Measurements from ENCODE around the gene EXOSC2. TPM values are rescaled to one million over a fixed set of nuclear protein-coding genes. Genes with fewer than 3 reads are reported as not detected.

The EXOSC2 gene
- total RNA-seq, 1 experiment from 2014 or later: 49.5 TPM

- Histone ChIP-seq H3K27ac (no peak overlapping the region), H3K79me2 (ENCODE audit: low read depth) (peaks cover 24% of the 10 kb centered on the region; the same call in 1 of the 2 replicates), H2AFZ (no peak overlapping the region), H3K9me2 (ENCODE audit: insufficient read depth) (no peaks in the 10 kb centered on the region), H3K4me3 (no peak overlapping the region), H3K36me3 (ENCODE audit: low read depth) (no peaks in the 10 kb centered on the region), H3K9me3 (ENCODE audit: insufficient read depth, low read depth) (no peaks in the 10 kb centered on the region), H3F3A (ENCODE audit: insufficient read depth, low read depth) (no peaks in the 10 kb centered on the region), H3K4me1 (replicated peaks; ENCODE audit: insufficient read depth) (peaks cover 7% of the 10 kb centered on the region), H3K27me3 (ENCODE audit: insufficient read depth, low read depth) (no peaks in the 10 kb centered on the region), H3K4me2 (no peak overlapping the region), H4K20me1 (ENCODE audit: insufficient read depth) (peaks cover 2% of the 10 kb centered on the region; the same call in 1 of the 2 replicates)
- BruUV-seq (replicated peaks): no TSS peak
- intact Hi-C loops (cut with micrococcal nuclease; ENCODE audit: unreplicated experiment): no loop called here
- TF ChIP-seq EZH2 (IDR thresholded peaks at IDR 0.05; ENCODE audit: low read depth) (no peak), CTCF (conservative IDR thresholded peaks at IDR 0.05) (no peak)
- ChIA-PET CTCF (interaction anchor here (0.8 kb wide), 1 partner anchor 127 kb away, joined by 4 read pairs; no protein-coding TSS in a partner anchor), POLR2A (ENCODE audit: unreplicated experiment) (interaction anchor here (0.7 kb wide), 1 partner anchor 123 kb away, joined by 3 read pairs; no protein-coding TSS in a partner anchor)
- no peak for DNase-seq
These were observed 45.5 kb downstream of the EXOSC2 start for GRCh38 chr9:130739081-130739480.

DNA sequence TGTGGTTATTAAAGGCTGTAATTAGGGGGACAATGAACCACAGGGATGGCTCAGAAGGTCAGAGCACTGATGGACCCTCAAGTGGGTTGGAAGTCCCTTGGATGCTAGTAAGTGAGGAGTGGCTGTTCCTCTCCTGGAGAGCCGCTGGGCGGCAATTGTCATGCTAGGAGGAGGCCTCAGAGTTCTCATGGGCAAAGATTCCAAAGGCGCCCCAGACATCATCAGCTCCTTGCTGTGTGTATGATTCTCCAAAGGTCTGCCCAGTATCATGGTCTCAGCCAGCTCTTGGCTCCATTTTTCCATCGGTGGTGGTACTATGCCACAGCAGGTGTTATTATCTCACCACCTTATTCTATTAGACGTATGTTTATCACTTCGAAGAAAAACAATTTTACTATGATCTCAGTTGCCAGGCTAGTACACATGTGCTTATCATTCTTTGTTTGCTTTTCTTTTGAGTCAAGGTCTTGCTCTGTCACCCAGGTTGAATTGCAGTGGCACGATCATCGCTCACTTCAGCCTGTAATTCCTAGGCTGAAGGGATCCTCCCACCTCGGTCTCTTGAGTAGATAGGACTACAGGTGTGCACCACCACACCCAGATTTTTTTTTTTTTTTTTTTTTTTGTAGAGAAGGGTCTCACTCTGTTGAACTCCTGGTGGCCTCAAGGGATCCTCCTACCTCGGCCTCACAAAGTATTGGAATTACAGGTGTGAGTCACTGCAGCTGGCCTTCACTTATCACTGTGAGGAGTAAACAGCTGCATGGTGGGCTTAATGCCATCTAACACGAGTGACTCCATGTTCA lies 46.8 kb downstream of the EXOSC2 start:
- Histone ChIP-seq H3K4me3 (no peak overlapping the region), H3K27ac (no peak overlapping the region), H3F3A (ENCODE audit: insufficient read depth, low read depth) (no peaks in the 10 kb centered on the region), H4K20me1 (ENCODE audit: insufficient read depth) (no peaks in the 10 kb centered on the region; the same call in 1 of the 2 replicates), H3K36me3 (ENCODE audit: low read depth) (no peaks in the 10 kb centered on the region), H3K79me2 (ENCODE audit: low read depth) (peaks cover 24% of the 10 kb centered on the region; the same call in 1 of the 2 replicates), H3K27me3 (ENCODE audit: insufficient read depth, low read depth) (no peaks in the 10 kb centered on the region), H2AFZ (no peak overlapping the region), H3K4me1 (replicated peaks; ENCODE audit: insufficient read depth) (peaks cover 7% of the 10 kb centered on the region), H3K9me3 (ENCODE audit: insufficient read depth, low read depth) (no peaks in the 10 kb centered on the region), H3K4me2 (no peak overlapping the region), H3K9me2 (ENCODE audit: insufficient read depth) (no peaks in the 10 kb centered on the region)
- BruUV-seq (replicated peaks): no TSS peak
- POLR2A ChIA-PET (ENCODE audit: unreplicated experiment): no interaction called here
- CTCF ChIA-PET: no interaction called here
- no peak for TF ChIP-seq CTCF (conservative IDR thresholded peaks at IDR 0.05)
- no peak for TF ChIP-seq EZH2 (IDR thresholded peaks at IDR 0.05; ENCODE audit: low read depth)
- intact Hi-C loops (cut with micrococcal nuclease; ENCODE audit: unreplicated experiment): no loop called here
- no peak for DNase-seq

- CTCF ChIA-PET: no interaction called here
- no peak for DNase-seq
- Histone ChIP-seq H3K4me3 (no peak overlapping the region), H3K79me2 (ENCODE audit: low read depth) (peaks cover 23% of the 10 kb centered on the region; the same call in 1 of the 2 replicates), H4K20me1 (ENCODE audit: insufficient read depth) (no peaks in the 10 kb centered on the region; the same call in 1 of the 2 replicates), H3K4me1 (replicated peaks; ENCODE audit: insufficient read depth) (peaks cover 7% of the 10 kb centered on the region), H3K4me2 (no peak overlapping the region), H3K36me3 (ENCODE audit: low read depth) (no peaks in the 10 kb centered on the region), H3K9me3 (ENCODE audit: insufficient read depth, low read depth) (no peaks in the 10 kb centered on the region), H3K27me3 (ENCODE audit: insufficient read depth, low read depth) (no peaks in the 10 kb centered on the region), H3F3A (ENCODE audit: insufficient read depth, low read depth) (no peaks in the 10 kb centered on the region), H3K9me2 (ENCODE audit: insufficient read depth) (no peaks in the 10 kb centered on the region), H3K27ac (no peak overlapping the region), H2AFZ (no peak overlapping the region)
- POLR2A ChIA-PET (ENCODE audit: unreplicated experiment): no interaction called here
- BruUV-seq (replicated peaks): no TSS peak
- TF ChIP-seq CTCF (conservative IDR thresholded peaks at IDR 0.05) (no peak), EZH2 (IDR thresholded peaks at IDR 0.05; ENCODE audit: low read depth) (no peak)
- intact Hi-C loops (cut with micrococcal nuclease; ENCODE audit: unreplicated experiment): no loop called here
These were observed 47.4 kb downstream of the EXOSC2 start for GRCh38 chr9:130741024-130741305.
